PC-3 (cell line): ENCODE results near the gene TBCCD1. TPM values are rescaled to one million over a fixed set of nuclear protein-coding genes. Genes with fewer than 3 reads are reported as not detected.

ENCODE experiments used
- ATAC-seq: fragments of 200-7000 bp; cut with Tn5 transposase; 2 replicates; pipeline ENCODE4 v1.9.1; 2020; ENCODE audit warnings: mild to moderate bottlenecking, moderate library complexity
- BruUV-seq: library from RNA; stranded (reverse); fragments of 400-500 nt; replicated peaks from 2 replicates; lab custom pipeline; 2021; lab: Mats Ljungman, UMichigan
- CTCF ChIA-PET: fragments of 300-600 bp; sonication (Branson Sonifier 250); formaldehyde crosslinking; loops from one replicate; lab custom pipeline; 2022; ENCODE audit warnings: antibody characterized with exemption; lab: Charles Lee
- POLR2A ChIA-PET: fragments of 300-600 bp; sonication (Branson Sonifier 250); formaldehyde crosslinking; loops from one replicate; lab custom pipeline; 2022; ENCODE audit warnings: antibody characterized with exemption; ENCODE audit not compliant: unreplicated experiment; lab: Charles Lee
- DNase-seq: peaks from one replicate; pipeline ENCODE4 v3.0.0-alpha.2; 2015
- H2AFZ ChIP-seq: fragments of 300-600 bp; sonication (generic); 2 replicates; pipeline ENCODE4 v1.6.0; 2016; ENCODE audit warnings: antibody characterized with exemption, low read length
- H3F3A ChIP-seq: fragments of 300-600 bp; sonication (generic); one replicate; pipeline ENCODE4 v1.6.0; 2017; ENCODE audit warnings: antibody characterized with exemption, low read length, control low read depth, mild to moderate bottlenecking; ENCODE audit not compliant: unreplicated experiment
- H3K27ac ChIP-seq: fragments of 300-600 bp; sonication (generic); 2 replicates; pipeline ENCODE4 v1.5.1; 2016; ENCODE audit warnings: mild to moderate bottlenecking, low read length
- H3K27me3 ChIP-seq: fragments of 300-600 bp; sonication (generic); 2 replicates; pipeline ENCODE4 v1.6.1; 2016; ENCODE audit warnings: low read length, mixed read lengths
- H3K36me3 ChIP-seq: fragments of 300-600 bp; sonication (generic); 2 replicates; pipeline ENCODE4 v1.6.1; 2016; ENCODE audit warnings: low read depth, mixed run types, low read length, mixed read lengths
- H3K4me1 ChIP-seq: fragments of 300-600 bp; sonication (generic); 2 replicates; pipeline ENCODE4 v1.5.1; 2016; ENCODE audit warnings: low read length; ENCODE audit not compliant: insufficient read depth
- H3K4me2 ChIP-seq: fragments of 300-600 bp; sonication (generic); 2 replicates; pipeline ENCODE4 v1.6.0; 2016; ENCODE audit warnings: low read length
- H3K4me3 ChIP-seq: fragments of 300-600 bp; sonication (generic); 2 replicates; pipeline ENCODE4 v1.5.1; 2016; ENCODE audit warnings: mild to moderate bottlenecking, low read length, mixed read lengths
- H3K79me2 ChIP-seq: fragments of 300-600 bp; sonication (generic); 2 replicates; pipeline ENCODE4 v1.6.1; 2017; ENCODE audit warnings: low read length, mixed read lengths
- H3K9ac ChIP-seq: fragments of 300-600 bp; sonication (generic); 2 replicates; pipeline ENCODE4 v1.6.0; 2016; ENCODE audit warnings: mild to moderate bottlenecking, low read length
- H3K9me2 ChIP-seq: fragments of 300-600 bp; sonication (generic); replicated peaks from 2 replicates; pipeline ENCODE4 v1.6.1; 2016; ENCODE audit warnings: mixed run types, low read length, mixed read lengths
- H3K9me3 ChIP-seq: fragments of 300-600 bp; sonication (generic); 2 replicates; pipeline ENCODE4 v1.6.1; 2016; ENCODE audit warnings: low read length, mixed read lengths
- H4K20me1 ChIP-seq: fragments of 300-600 bp; sonication (generic); 2 replicates; pipeline ENCODE4 v1.6.1; 2016; ENCODE audit warnings: low read length, mixed read lengths
- CTCF ChIP-seq: fragments of 300-600 bp; sonication (generic); conservative IDR thresholded peaks from 2 replicates; pipeline ENCODE4 v1.5.1; 2017; ENCODE audit warnings: antibody characterized with exemption, low read depth, mild to moderate bottlenecking, low read length
- EZH2 ChIP-seq: fragments of 300-600 bp; sonication (generic); IDR thresholded peaks from one replicate; pipeline ENCODE4 v1.6.1; 2017; ENCODE audit warnings: antibody characterized with exemption, mild to moderate bottlenecking, low read length; ENCODE audit not compliant: unreplicated experiment
- EZH2phosphoT487 ChIP-seq: fragments of 300-600 bp; sonication (generic); IDR thresholded peaks from 2 replicates; pipeline ENCODE4 v1.6.1; 2018; ENCODE audit warnings: mild to moderate bottlenecking, antibody characterized with exemption, low read length, borderline replicate concordance
- intact Hi-C: fragments of 100-400 bp; cut with micrococcal nuclease; formaldehyde crosslinking; loops from 2 replicates; pipeline ENCODE4 v1.9.0; 2023
- total RNA-seq: library from RNA; depleted of rRNA; stranded (reverse); fragments of >200 nt; gene quantifications from 2 replicates; pipeline ENCODE4 v1.2.3, GENCODE V29; 2014

Gene TBCCD1
- total RNA-seq, 1 experiment from 2014 or later = 17.0 TPM

DNA sequence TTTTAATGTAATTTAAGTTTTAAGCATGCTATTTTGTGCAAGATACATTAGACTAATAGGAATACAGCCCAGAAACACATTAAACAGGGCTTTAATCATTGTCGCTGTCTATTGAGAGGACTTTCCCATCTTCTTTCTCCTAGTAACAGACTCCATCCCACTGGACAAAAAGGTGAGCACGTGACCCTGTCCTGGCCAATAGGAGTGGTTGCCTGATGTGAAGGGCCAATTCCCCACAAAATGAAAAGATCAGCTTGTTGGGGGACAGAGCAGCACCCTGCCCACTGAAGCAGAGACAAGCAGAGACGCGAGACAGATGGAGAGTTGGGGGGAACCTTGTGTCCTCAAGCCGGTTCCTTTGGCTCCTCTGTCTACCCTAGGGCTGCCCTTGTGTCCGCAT, 44.1 kb downstream of the TBCCD1 start:
- H3K4me2 ChIP-seq = no peak overlapping the region
- no peaks in the 10 kb centered on the region for H3K4me1 ChIP-seq
- no peak overlapping the region for H2AFZ ChIP-seq
- TF ChIP-seq EZH2 = no peak
- TF ChIP-seq CTCF = no peak
- no peak for TF ChIP-seq EZH2phosphoT487
- no peak overlapping the region for H3K9ac ChIP-seq
- POLR2A ChIA-PET = no interaction called here
- no TSS peak for BruUV-seq
- intact Hi-C loops = no loop called here
- no peaks in the 10 kb centered on the region for H3K9me3 ChIP-seq
- no peaks in the 10 kb centered on the region for H3K36me3 ChIP-seq
- peaks cover 3% of the 10 kb centered on the region for H3K27me3 ChIP-seq
- no peak overlapping the region for H3K27ac ChIP-seq
- ATAC-seq (no peak), DNase-seq (no peak)
- no peaks in the 10 kb centered on the region for H4K20me1 ChIP-seq
- no peaks in the 10 kb centered on the region for H3K79me2 ChIP-seq
- CTCF ChIA-PET = interaction anchor here (0.5 kb wide), 1 partner anchor 264 kb away, joined by 3 read pairs; no protein-coding TSS in a partner anchor
- no peaks in the 10 kb centered on the region for H3F3A ChIP-seq
- H3K9me2 ChIP-seq = no peaks in the 10 kb centered on the region
- H3K4me3 ChIP-seq = no peak overlapping the region

DNA sequence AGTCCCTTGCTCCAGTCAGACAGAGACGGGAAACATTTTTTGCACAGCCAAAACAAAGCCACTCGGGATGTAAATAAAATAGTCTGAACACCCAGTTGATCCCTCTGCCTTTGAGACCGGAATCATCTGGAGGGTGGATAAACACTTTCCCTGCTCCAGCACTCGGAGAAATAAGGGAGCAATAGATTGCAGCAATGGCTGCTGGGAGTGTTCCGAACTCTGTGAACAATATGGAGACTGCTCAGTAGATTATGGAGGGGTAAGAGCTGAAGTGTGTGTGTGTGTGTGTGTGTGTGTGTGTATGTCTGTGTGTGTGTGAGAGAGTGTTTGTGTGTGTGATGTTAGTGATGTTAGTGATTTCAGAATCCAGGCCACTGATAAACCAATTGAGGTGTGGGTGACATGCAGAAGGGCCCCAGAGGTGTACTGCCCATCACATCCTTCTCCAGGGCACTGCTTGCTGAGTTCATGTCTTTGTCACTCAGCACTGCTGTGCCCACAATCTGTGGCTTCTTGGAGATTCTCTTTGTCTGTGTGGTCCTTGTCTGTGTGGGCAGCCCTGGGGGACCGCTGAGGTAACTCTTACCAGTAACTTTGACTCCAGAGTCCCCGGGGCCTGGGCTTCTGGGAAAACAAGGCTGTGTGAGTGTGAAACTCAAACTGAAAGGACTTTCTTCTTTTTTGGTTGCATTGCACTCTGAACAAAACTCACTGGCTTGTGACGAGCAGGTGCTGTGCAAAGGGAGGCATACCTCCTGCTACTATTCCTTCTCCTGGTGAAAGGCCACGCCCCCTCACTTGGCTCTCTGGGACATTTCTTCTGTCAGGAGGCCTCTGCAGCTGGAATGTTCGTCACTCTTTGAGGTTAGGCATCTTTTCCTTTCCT, 45.9 kb downstream of the TBCCD1 start:
- H3K9me3 ChIP-seq = no peaks in the 10 kb centered on the region
- intact Hi-C loops = no loop called here
- no peaks in the 10 kb centered on the region for H3K36me3 ChIP-seq
- no peaks in the 10 kb centered on the region for H3K4me1 ChIP-seq
- H3K9me2 ChIP-seq = no peaks in the 10 kb centered on the region
- no peaks in the 10 kb centered on the region for H3F3A ChIP-seq
- no peak overlapping the region for H2AFZ ChIP-seq
- peaks cover 3% of the 10 kb centered on the region for H3K27me3 ChIP-seq
- no peak overlapping the region for H3K27ac ChIP-seq
- ChIA-PET POLR2A (no interaction called here), CTCF (no interaction called here)
- H3K4me3 ChIP-seq = no peak overlapping the region
- BruUV-seq = no TSS peak
- ATAC-seq = no peak
- no peak for DNase-seq
- no peak overlapping the region for H3K4me2 ChIP-seq
- TF ChIP-seq EZH2phosphoT487 = no peak
- TF ChIP-seq EZH2 = no peak
- TF ChIP-seq CTCF = no peak
- H3K9ac ChIP-seq = no peak overlapping the region
- H3K79me2 ChIP-seq = no peaks in the 10 kb centered on the region
- no peaks in the 10 kb centered on the region for H4K20me1 ChIP-seq

- H3K79me2 ChIP-seq = no peaks in the 10 kb centered on the region
- POLR2A ChIA-PET = no interaction called here
- no TSS peak for BruUV-seq
- H3K4me2 ChIP-seq = no peak overlapping the region
- TF ChIP-seq CTCF (no peak), EZH2 (no peak), EZH2phosphoT487 (no peak)
- intact Hi-C loops = no loop called here
- no peaks in the 10 kb centered on the region for H3K36me3 ChIP-seq
- no peaks in the 10 kb centered on the region for H3K9me2 ChIP-seq
- CTCF ChIA-PET = no interaction called here
- no peaks in the 10 kb centered on the region for H3K4me1 ChIP-seq
- no peaks in the 10 kb centered on the region for H4K20me1 ChIP-seq
- DNase-seq (no peak), ATAC-seq (no peak)
- H3K27ac ChIP-seq = no peak overlapping the region
- H3F3A ChIP-seq = no peaks in the 10 kb centered on the region
- no peak overlapping the region for H3K9ac ChIP-seq
- no peaks in the 10 kb centered on the region for H3K9me3 ChIP-seq
- no peak overlapping the region for H3K4me3 ChIP-seq
- peaks cover 3% of the 10 kb centered on the region for H3K27me3 ChIP-seq
- no peak overlapping the region for H2AFZ ChIP-seq
These were observed 46.7 kb downstream of the TBCCD1 start for GRCh38 chr3:186520431-186520830.
